Stimulated activated CD8-positive, alpha-beta memory T cell treated with anti-CD3 and anti-CD28 coated beads, Interleukin-7, amount 100 ng/mL, for 24 hours (primary cell): Measurements from ENCODE around the gene TBX10.
A peak's percentile ranks its signal among the peaks of the same experiment; 100 is the strongest.
"Not testable (repeated sequence)": the region's sequence is repeated elsewhere in the genome, so short reads cannot be mapped to it uniquely, and the experiment has no call there.

Experiments used
- DNase-seq: peaks from one replicate; pipeline ENCODE4 v3.0.0-alpha.2; 2020; ENCODE audit warnings: low read depth

TBX10 gene

DNA sequence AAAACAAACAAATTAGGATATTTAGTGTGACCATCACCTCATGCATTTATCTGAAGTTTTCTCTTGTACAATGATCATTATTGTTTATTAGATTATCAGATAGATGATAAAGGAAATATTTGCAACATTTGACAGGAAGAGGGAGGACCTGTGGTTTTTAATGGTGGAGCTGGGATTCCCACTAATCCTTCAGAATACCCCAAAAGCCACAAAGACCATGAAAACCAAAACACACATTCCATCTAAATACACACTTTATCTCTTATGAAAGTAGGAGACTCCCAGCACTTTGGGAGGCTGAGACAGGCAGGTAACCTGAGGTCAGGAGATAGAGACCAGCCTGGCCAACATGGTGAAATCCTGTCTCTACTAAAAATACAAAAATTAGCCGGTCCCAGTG is 40.4 kb downstream of the TBX10 start:
- no peak for DNase-seq

DNA sequence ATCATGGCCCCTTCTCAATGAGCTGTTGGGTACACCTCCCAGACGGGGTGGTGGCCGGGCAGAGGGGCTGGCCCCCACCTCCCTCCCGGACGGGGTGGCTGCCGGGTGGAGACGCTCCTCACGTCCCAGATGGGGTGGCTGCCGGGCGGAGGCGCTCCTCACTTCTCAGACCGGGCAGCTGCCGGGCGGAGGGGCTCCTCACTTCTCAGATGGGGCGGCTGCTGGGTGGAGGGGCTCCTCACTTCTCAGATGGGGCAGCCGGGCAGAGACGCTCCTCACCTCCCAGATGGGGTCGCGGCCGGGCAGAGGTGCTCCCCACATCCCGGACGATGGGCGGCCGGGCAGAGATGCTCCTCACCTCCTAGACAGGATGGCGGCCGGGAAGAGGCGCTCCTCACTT is 41.6 kb downstream of the TBX10 start:
- DNase-seq, result not testable (repeated sequence)

DNA sequence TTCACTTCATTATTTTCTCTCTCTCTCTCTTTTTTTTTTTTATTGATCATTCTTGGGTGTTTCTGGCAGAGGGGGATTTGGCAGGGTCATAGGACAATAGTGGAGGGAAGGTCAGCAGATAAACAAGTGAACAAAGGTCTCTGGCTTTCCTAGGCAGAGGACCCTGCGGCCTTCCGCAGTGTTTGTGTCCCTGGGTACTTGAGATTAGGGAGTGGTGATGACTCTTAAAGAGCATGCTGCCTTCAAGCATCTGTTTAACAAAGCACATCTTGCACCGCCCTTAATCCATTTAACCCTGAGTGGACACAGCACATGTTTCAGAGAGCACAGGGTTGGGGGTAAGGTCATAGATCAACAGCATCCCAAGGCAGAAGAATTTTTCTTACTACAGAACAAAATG is 42.1 kb downstream of the TBX10 start:
- not testable (repeated sequence) for DNase-seq

DNA sequence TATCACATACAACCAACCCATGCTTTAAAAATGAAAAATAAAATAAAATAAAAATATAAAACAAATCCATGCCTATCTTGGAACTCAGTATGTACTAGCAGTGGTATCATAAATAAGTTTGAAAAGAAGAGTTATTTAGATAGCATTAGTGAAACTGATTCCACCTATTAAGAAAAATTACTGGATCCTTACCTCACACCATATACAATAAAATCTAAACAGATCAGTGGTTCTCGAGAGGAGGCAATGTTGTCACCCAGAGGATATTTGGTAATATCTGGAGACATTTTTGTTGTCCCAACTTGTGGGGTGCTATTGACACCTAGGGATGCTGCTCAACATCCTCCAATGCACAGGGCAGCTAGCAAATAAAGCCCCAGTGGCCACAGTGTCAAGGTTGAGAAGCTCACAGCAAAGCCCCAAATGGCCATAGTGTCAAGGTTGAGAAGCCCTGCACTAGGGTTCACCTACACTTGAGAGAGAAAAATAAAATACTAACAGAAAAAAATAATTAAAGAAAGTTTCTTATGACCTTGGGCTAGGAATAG is 42.7 kb downstream of the TBX10 start:
- DNase-seq, result no peak

DNA sequence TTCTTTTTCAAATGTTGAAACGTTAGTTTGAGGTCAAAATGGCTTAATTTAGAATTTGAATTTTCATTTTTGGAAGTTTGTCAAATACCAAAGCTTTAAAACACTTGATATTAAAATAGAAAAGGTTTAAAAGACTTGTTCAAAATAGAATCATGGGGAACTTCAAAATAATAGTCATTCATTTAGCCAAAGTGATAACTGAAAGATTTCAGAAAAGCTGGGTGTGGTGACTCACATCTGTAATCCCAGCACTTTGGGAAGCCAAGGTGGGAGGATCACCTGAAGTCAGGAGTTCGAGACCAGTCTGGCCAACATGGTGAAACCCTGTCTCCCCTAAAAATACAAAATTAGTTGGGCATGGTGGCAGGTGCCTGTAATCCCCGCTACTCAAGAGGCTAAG is 45.1 kb downstream of the TBX10 start:
- no peak for DNase-seq

DNA sequence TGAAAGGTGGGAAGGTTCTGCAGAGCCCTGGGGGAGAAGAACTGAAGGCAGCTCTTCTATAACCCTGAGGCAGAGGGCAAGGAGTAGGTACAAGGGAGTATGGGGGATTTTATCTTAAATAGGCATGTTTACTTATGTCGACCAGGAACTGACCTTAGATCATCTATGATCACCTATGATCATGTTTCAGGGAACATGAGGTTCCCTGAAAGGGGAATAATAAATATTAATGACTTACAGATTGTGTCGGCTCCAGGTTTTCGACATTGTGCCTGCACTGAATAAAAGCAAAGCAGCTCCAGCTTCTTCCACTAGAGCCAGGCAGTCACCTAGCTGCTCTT is 46.0 kb downstream of the TBX10 start:
- DNase-seq, result no peak

DNA sequence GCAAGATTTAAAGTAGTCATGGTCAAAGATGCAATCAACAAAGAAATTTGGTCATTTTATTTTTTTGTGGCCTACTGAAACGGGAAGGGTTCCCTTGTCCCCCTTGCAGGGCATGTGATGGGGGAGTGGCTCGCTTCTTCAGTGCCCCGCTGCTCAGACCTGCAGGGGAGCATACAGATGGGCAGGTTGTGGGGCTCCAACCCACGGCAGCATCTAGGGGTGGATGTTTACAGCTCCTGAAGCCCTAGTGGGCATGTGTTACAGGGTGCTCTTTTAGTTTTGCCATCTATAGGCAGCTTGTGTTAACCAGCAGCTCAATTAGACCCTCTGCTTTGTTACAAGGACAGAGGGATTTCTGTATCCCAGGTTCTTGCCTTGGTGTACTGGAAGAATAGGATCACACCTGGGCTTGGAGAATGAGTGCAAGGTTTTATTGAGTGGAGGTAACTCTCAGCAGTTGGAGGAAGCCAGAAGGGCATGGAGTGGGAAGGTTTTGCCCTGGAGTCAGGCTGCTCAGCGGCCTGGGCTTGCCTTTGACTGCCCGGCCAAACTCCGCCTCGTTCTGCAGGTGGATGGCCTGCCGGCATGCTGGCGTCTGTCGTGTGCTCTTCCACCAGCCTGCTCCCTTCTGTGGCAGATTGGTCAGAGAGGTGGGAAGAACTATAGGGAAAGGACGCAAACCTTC is 46.5 kb downstream of the TBX10 start:
- no peak for DNase-seq

DNA sequence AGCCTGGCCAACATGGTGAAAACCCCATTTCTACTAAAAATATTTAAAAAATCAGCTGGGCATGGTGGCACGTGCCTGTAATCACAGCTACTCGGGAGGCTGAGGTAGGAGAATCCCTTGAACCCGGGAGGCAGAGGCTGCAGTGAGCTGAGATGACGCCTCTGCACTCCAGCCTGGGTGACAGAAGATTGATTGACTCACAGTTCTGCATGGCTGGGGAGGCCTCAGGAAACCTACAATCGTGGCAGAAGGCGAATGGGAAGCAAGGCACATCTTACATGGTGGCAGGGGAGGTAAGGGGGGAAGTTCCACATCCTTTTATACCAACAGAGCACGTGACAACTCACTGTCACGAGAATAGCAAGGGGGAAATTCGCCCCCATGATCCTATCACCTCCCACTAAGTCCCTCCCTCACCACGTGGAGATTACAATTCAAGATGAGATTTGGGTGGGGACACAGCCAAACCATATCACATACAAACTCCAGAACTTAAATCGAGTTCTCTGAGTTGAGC is 50.6 kb downstream of the TBX10 start:
- DNase-seq, result not testable (repeated sequence)

DNA sequence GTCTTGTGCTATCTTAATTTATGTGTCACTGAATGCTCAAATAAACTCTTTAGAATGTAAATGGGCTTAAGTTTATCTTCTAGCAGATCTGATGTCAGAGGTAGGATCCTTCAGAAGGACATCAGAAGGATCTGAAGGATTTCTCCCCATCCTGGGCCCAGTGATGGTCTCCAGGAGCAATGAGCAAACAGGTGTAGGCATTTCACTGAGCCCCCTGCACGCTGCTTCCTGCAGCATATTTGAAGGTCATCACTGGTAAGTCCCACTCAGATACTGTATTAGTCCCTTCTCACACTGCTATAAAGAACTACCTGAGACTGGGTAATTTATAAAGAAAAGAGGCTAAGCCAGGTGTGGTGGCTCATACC is 51.4 kb downstream of the TBX10 start:
- no peak for DNase-seq

DNA sequence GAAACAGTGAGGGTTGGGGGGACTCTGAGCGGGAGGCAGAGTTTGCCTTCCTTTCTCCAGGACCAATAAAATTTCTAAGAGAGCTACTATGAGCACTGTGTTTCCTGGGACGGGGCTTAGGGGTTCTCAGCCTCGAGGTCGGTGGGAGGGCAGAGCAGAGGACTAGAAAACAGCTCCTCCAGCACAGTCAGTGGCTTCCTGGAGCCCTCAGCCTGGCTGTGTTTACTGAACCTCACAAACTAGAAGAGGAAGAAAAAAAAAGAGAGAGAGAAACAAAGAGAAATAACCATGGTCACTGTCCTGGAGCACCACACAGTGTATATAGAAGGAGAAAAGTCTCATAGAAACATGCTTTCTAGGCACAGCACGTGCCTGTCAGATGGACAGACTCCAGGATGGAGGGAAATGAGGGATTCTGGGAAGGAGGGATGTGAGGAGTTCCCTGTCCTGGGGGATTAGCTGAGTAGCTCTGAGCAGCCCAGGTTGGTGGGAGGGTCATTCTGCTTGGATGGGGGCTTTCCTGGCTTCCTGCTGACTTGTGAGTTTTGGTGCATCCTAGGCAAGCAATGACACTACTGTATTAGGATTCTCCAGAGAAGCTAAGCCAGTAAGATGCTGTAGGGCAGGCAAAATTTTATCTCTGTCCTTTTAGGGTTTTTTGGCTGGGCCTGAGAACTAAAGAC is 52.9 kb downstream of the TBX10 start:
- no peak for DNase-seq

DNA sequence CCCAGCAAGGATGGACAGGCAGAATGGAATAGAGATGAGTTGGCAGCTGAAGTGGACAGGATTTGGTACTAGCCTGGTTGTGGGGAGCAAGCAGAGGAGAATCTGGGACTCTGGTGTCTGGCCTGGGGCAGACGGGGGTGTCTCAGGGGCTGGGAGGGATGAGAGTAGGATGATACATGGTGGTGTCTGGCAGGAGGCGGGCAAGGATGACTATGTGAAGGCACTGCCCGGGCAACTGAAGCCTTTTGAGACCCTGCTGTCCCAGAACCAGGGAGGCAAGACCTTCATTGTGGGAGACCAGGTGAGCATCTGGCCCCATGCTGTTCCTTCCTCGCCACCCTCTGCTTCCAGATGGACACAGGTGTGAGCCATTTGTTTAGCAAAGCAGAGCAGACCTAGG is 53.7 kb downstream of the TBX10 start:
- no peak for DNase-seq

DNA sequence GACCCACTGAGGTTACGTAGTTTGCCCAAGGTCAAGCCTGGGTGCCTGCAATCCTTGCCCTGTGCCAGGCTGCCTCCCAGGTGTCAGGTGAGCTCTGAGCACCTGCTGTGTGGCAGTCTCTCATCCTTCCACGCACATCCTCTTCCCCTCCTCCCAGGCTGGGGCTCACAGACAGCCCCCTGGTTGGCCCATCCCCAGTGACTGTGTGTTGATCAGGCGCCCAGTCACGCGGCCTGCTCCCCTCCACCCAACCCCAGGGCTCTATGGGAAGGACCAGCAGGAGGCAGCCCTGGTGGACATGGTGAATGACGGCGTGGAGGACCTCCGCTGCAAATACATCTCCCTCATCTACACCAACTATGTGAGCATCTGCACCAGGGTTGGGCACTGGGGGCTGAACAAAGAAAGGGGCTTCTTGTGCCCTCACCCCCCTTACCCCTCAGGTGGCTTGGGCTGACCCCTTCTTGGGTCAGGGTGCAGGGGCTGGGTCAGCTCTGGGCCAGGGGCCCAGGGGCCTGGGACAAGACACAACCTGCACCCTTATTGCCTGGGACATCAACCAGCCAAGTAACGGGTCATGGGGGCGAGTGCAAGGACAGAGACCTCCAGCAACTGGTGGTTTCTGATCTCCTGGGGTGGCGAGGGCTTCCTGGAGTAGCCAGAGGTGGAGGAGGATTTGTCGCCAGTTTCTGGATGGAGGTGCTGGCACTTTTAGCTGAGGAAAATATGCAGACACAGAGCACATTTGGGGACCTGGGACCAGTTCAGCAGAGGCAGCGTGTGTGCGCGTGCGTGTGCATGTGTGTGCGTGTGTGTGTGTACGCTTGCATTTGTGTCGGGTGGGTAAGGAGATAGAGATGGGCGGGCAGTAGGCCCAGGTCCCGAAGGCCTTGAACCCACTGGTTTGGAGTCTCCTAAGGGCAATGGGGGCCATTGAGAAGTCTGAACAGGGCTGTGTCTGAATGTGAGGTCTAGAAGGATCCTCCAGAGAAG is 54.4 kb downstream of the TBX10 start:
- no peak for DNase-seq

DNA sequence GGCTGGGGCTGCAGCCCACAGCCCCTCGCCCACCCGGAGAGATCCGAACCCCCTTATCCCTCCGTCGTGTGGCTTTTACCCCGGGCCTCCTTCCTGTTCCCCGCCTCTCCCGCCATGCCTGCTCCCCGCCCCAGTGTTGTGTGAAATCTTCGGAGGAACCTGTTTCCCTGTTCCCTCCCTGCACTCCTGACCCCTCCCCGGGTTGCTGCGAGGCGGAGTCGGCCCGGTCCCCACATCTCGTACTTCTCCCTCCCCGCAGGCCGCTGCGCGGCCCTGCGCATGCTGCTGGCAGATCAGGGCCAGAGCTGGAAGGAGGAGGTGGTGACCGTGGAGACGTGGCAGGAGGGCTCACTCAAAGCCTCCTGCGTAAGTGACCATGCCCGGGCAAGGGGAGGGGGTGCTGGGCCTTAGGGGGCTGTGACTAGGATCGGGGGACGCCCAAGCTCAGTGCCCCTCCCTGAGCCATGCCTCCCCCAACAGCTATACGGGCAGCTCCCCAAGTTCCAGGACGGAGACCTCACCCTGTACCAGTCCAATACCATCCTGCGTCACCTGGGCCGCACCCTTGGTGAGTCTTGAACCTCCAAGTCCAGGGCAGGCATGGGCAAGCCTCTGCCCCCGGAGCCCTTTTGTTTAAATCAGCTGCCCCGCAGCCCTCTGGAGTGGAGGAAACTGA is 55.2 kb downstream of the TBX10 start:
- no peak for DNase-seq

DNA sequence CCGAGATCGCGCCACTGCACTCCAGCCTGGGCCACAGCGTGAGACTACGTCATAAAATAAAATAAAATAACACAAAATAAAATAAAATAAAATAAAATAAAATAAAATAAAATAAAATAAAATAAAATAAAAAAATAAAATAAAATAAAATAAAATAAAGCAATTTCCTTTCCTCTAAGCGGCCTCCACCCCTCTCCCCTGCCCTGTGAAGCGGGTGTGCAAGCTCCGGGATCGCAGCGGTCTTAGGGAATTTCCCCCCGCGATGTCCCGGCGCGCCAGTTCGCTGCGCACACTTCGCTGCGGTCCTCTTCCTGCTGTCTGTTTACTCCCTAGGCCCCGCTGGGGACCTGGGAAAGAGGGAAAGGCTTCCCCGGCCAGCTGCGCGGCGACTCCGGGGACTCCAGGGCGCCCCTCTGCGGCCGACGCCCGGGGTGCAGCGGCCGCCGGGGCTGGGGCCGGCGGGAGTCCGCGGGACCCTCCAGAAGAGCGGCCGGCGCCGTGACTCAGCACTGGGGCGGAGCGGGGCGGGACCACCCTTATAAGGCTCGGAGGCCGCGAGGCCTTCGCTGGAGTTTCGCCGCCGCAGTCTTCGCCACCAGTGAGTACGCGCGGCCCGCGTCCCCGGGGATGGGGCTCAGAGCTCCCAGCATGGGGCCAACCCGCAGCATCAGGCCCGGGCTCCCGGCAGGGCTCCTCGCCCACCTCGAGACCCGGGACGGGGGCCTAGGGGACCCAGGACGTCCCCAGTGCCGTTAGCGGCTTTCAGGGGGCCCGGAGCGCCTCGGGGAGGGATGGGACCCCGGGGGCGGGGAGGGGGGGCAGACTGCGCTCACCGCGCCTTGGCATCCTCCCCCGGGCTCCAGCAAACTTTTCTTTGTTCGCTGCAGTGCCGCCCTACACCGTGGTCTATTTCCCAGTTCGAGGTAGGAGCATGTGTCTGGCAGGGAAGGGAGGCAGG is 56.0 kb downstream of the TBX10 start, which contains the start of gene GSTP1:
Gene GSTP1, plus strand, starts transcription at position 566 of the 958 bp plus-strand sequence. Its CDS starts 32 bp downstream, at position 598.
- peak; percentile 69 for DNase-seq

DNA sequence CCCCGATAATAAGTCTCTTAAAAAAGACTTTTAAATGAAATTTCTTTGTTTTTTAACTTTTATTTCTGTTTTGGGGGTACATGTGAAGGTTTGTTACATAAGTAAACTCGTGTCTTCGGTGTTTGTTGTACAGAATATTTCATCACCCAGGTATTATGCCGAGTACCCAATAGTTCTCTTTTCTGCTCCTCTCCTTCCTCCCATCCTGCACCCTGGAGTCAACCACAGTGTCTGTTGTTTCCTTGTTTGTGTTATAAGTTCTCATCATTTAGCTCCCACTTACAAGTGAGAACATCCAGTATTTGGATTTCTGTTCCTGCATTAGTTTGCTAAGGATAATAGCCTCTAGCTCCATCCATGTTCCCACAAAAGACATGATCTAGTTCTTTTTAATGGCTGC is 57.6 kb downstream of the TBX10 start:
- no peak for DNase-seq

DNA sequence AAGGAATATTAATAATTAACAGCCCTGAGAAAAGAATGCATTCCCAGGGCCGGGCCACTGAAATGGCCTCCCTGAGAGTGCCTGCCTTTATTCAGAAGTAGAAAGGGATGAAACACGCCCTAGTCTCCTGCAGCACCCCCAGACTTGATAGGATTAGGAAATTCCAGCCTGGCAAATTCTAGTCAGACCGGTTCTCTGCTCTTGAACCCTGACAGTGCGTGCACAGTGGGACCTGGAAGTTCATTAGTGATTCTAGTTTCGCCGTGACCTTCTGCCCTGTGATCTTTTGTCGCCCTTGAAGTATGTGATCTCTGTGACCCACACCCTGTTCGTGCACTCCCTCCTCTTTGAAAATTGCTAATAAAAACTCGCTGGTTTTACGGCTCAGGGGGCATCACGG is 58.1 kb downstream of the TBX10 start:
- DNase-seq, result no peak
